ENCODE results near the gene FBLN5. TPM values are rescaled to one million over a fixed set of nuclear protein-coding genes. Genes with fewer than 3 reads are reported as not detected.

FBLN5 gene
- total RNA-seq, 1 experiment from 2014 or later, result 3.3 TPM

DNA sequence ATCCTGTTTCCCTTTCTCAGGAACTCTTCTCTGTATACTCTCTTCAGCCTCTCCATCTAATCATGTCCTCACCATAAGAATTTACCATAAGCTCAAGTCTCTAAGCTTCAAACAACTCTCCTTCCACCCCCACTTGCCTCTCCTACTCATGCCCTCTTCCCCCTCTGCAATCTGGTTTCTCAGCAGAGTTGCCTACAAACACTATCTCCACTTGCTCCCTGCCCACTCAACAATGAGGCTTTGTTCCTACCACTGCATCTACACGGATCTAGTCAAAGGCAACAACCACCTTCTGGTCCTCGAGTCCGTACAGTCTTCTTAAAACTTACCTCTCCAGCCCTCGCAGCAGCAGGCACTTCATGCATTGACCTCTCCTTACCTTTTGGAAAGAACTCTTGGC is 17.2 kb upstream of the FBLN5 start:
- H3K9me2 ChIP-seq (ENCODE audit: insufficient read depth), result no peaks in the 10 kb centered on the region
- peaks cover 0 to 10% of the 10 kb centered on the region in 2 experiments; a peak in 1 of 4 replicates for H3K36me3 ChIP-seq (ENCODE audit: control insufficient read depth in 1 of 2, insufficient read depth in 2 of 2, low read length in 2 of 2)
- H3K79me2 ChIP-seq (ENCODE audit: insufficient read depth, low read length), result no peaks in the 10 kb centered on the region
- H3K27me3 ChIP-seq (ENCODE audit: insufficient read depth, low read length), result no peaks in the 10 kb centered on the region
- CTCF ChIA-PET, result no interaction called here
- POLR2A ChIA-PET, result no interaction called here
- no peaks in the 10 kb centered on the region for H3K9me3 ChIP-seq (ENCODE audit: control insufficient read depth in 1 of 2, insufficient read depth in 1 of 2, low read depth in 1 of 2, low read length in 2 of 2)
- no peak for TF ChIP-seq FOSL1 (IDR thresholded peaks at IDR 0.05; ENCODE audit: low read depth)
- no peak for TF ChIP-seq ZNF274 (IDR thresholded peaks at IDR 0.05; ENCODE audit: low read depth, low read length)
- TF ChIP-seq SP1 (IDR thresholded peaks at IDR 0.05; ENCODE audit: low read depth), result no peak
- no peak for TF ChIP-seq TCF7L2 (IDR thresholded peaks at IDR 0.05; ENCODE audit: borderline replicate concordance, extremely low read depth, insufficient read depth, insufficient read length)
- TF ChIP-seq ELF1 (IDR thresholded peaks at IDR 0.05; ENCODE audit: borderline replicate concordance, low read depth), result no peak
- TF ChIP-seq EZH2 (IDR thresholded peaks at IDR 0.05), result no peak
- TF ChIP-seq, protein P1, sequence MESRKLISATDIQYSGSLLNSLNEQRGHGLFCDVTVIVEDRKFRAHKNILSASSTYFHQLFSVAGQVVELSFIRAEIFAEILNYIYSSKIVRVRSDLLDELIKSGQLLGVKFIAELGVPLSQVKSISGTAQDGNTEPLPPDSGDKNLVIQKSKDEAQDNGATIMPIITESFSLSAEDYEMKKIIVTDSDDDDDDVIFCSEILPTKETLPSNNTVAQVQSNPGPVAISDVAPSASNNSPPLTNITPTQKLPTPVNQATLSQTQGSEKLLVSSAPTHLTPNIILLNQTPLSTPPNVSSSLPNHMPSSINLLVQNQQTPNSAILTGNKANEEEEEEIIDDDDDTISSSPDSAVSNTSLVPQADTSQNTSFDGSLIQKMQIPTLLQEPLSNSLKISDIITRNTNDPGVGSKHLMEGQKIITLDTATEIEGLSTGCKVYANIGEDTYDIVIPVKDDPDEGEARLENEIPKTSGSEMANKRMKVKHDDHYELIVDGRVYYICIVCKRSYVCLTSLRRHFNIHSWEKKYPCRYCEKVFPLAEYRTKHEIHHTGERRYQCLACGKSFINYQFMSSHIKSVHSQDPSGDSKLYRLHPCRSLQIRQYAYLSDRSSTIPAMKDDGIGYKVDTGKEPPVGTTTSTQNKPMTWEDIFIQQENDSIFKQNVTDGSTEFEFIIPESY (IDR thresholded peaks at IDR 0.05; ENCODE audit: extremely low read depth, insufficient replicate concordance, low read length), result no peak
- no peak for TF ChIP-seq CBX3 (IDR thresholded peaks at IDR 0.05; ENCODE audit: low read depth)
- no peak for TF ChIP-seq ZFX (IDR thresholded peaks at IDR 0.05)
- TF ChIP-seq, protein P2, sequence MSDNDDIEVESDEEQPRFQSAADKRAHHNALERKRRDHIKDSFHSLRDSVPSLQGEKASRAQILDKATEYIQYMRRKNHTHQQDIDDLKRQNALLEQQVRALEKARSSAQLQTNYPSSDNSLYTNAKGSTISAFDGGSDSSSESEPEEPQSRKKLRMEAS (IDR thresholded peaks at IDR 0.05), result no peak
- TF ChIP-seq, protein P3, sequence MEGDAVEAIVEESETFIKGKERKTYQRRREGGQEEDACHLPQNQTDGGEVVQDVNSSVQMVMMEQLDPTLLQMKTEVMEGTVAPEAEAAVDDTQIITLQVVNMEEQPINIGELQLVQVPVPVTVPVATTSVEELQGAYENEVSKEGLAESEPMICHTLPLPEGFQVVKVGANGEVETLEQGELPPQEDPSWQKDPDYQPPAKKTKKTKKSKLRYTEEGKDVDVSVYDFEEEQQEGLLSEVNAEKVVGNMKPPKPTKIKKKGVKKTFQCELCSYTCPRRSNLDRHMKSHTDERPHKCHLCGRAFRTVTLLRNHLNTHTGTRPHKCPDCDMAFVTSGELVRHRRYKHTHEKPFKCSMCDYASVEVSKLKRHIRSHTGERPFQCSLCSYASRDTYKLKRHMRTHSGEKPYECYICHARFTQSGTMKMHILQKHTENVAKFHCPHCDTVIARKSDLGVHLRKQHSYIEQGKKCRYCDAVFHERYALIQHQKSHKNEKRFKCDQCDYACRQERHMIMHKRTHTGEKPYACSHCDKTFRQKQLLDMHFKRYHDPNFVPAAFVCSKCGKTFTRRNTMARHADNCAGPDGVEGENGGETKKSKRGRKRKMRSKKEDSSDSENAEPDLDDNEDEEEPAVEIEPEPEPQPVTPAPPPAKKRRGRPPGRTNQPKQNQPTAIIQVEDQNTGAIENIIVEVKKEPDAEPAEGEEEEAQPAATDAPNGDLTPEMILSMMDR (IDR thresholded peaks at IDR 0.05 in 2 of 3, conservative IDR thresholded peaks at IDR 0.05 in 1 of 3; ENCODE audit: borderline replicate concordance in 1 of 3, insufficient read depth in 1 of 3, low read depth in 2 of 3, low read length in 2 of 3), result no peak
- TF ChIP-seq, protein P4, sequence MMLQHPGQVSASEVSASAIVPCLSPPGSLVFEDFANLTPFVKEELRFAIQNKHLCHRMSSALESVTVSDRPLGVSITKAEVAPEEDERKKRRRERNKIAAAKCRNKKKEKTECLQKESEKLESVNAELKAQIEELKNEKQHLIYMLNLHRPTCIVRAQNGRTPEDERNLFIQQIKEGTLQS (IDR thresholded peaks at IDR 0.05), result no peak
- H3K4me2 ChIP-seq (ENCODE audit: low read length), result no peak overlapping the region
- H3K4me1 ChIP-seq (ENCODE audit: control insufficient read depth in 1 of 2, insufficient read depth in 2 of 2, low read length in 2 of 2), result no peaks in the 10 kb centered on the region
- no peak for ATAC-seq
- no peak overlapping the region for H3K9ac ChIP-seq (ENCODE audit: low read length)
- DNase-seq (ENCODE audit: low read depth, low spot score), result no peak
- H4K20me1 ChIP-seq (ENCODE audit: insufficient read depth), result no peaks in the 10 kb centered on the region
- H3K4me3 ChIP-seq (replicated peaks in 1 of 2; ENCODE audit: low read depth in 1 of 2, low read length in 2 of 2), result no peak overlapping the region
- RAD21 ChIA-PET (ENCODE audit: low non-redundant PET in 1 of 2, low total read pairs in 2 of 2, uncharacterized antibody in 2 of 2, unreplicated experiment in 2 of 2), result no interaction called here
- intact Hi-C loops (cut with micrococcal nuclease), result no loop called here
- H2AFZ ChIP-seq (ENCODE audit: low read depth, low read length, poor library complexity, severe bottlenecking), result no peak overlapping the region
- no TSS peak for BruUV-seq (replicated peaks)
- no peak overlapping the region for H3K27ac ChIP-seq (ENCODE audit: low read depth, low read length)
